SK-N-SH (cell line): ENCODE results near the gene ZNF790. TPM values are rescaled to one million over a fixed set of nuclear protein-coding genes. Genes with fewer than 3 reads are reported as not detected.

Experiments
- CTCF ChIA-PET: fragments of 300-600, 350-600 bp; formaldehyde crosslinking; extraction: SDS; loops from one replicate; lab custom pipeline; 2021; lab: Yijun Ruan, JAX
- POLR2A ChIA-PET: fragments of 350-600 bp; sonication (Branson Sonifier 250); formaldehyde crosslinking; extraction: SDS; loops from one replicate; lab custom pipeline; 2020; ENCODE audit warnings: antibody characterized with exemption, inconsistent platforms; lab: Yijun Ruan, JAX
- DNase-seq: peaks from one replicate; pipeline ENCODE4 v3.0.0; 2012
- H2AFZ ChIP-seq: fragments of 200-600 bp; sonication (generic); 2 replicates; pipeline ENCODE4 v1.8.1; 2016; ENCODE audit warnings: antibody characterized with exemption, mild to moderate bottlenecking, low read depth
- H3F3A ChIP-seq: fragments of 200-600 bp; sonication (generic); replicated peaks from 2 replicates; pipeline ENCODE3; 2016; ENCODE audit warnings: antibody characterized with exemption, mild to moderate bottlenecking; ENCODE audit not compliant: insufficient read depth
- H3K27ac ChIP-seq, 2 experiments: fragments of 200-500 bp in 1 of 2; fragments of 200-600 bp in 1 of 2; sonication (Bioruptor generic) in 1 of 2; sonication (generic), shearing (Covaris generic) in 1 of 2; 2 replicates each; pipeline versions ENCODE4 v1.5.1 to v1.6.1; 2014 to 2016; ENCODE audit warnings: low read depth in 2 of 2, inconsistent platforms in 1 of 2, low read length in 1 of 2, mild to moderate bottlenecking in 1 of 2, mixed read lengths in 1 of 2
- H3K27me3 ChIP-seq: fragments of 200-600 bp; sonication (generic), shearing (Covaris generic); 2 replicates; pipeline ENCODE4 v1.6.1; 2016; ENCODE audit warnings: mixed run types; ENCODE audit not compliant: insufficient read depth
- H3K36me3 ChIP-seq, 2 experiments: fragments of 200-500 bp in 1 of 2; fragments of 200-600 bp in 1 of 2; sonication (Bioruptor generic) in 1 of 2; sonication (generic) in 1 of 2; replicated peaks in 1 of 2; 2 replicates each; pipeline versions ENCODE3 to v1.5.1; 2014 to 2016; ENCODE audit warnings: low read length in 1 of 2, mild to moderate bottlenecking in 1 of 2; ENCODE audit not compliant: insufficient read depth in 2 of 2, control insufficient read depth in 1 of 2
- H3K4me1 ChIP-seq, 2 experiments: fragments of 200-500 bp in 1 of 2; fragments of 200-600 bp in 1 of 2; sonication (Bioruptor generic) in 1 of 2; sonication (generic), shearing (Covaris generic) in 1 of 2; 2 replicates each; pipeline versions ENCODE4 v1.5.1 to v1.6.1; 2014 to 2016; ENCODE audit warnings: low read depth in 1 of 2, low read length in 1 of 2, mixed run types in 1 of 2; ENCODE audit not compliant: insufficient read depth in 2 of 2, control insufficient read depth in 1 of 2
- H3K4me2 ChIP-seq: fragments of 200-600 bp; sonication (generic), shearing (Covaris generic); 2 replicates; pipeline ENCODE4 v1.6.1; 2017; ENCODE audit warnings: mixed run types
- H3K4me3 ChIP-seq, 2 experiments: fragments of 200-500 bp in 1 of 2; fragments of 200-600 bp in 1 of 2; sonication (Bioruptor generic) in 1 of 2; sonication (generic), shearing (Covaris generic) in 1 of 2; 2 replicates each; pipeline versions ENCODE4 v1.5.1 to v1.8.1; 2014 to 2016; ENCODE audit warnings: low read depth in 2 of 2, inconsistent platforms in 1 of 2, low read length in 1 of 2, mild to moderate bottlenecking in 1 of 2, mixed read lengths in 1 of 2, moderate library complexity in 1 of 2
- H3K79me2 ChIP-seq: fragments of 200-600 bp; sonication (generic); 2 replicates; pipeline ENCODE4 v1.8.1; 2017; ENCODE audit warnings: mild to moderate bottlenecking; ENCODE audit not compliant: insufficient read depth
- H3K9ac ChIP-seq: fragments of 200-600 bp; sonication (generic); 2 replicates; pipeline ENCODE4 v1.6.1; 2017; ENCODE audit warnings: mixed run types
- H3K9me2 ChIP-seq: fragments of 200-600 bp; sonication (generic); 2 replicates; pipeline ENCODE4 v1.6.1; 2017; ENCODE audit warnings: mixed run types
- H3K9me3 ChIP-seq: fragments of 200-600 bp; sonication (generic); 2 replicates; pipeline ENCODE4 v1.6.1; 2017; ENCODE audit warnings: mixed run types, mild to moderate bottlenecking, moderate library complexity
- H4K20me1 ChIP-seq: fragments of 200-600 bp; sonication (generic); 2 replicates; pipeline ENCODE4 v1.6.1; 2017; ENCODE audit warnings: mild to moderate bottlenecking, mixed run types; ENCODE audit not compliant: insufficient read depth
- CHD2 ChIP-seq: fragments of 150-350 bp; IDR thresholded peaks from 2 replicates; pipeline ENCODE4 v1.6.1; 2018; ENCODE audit warnings: low read length; ENCODE audit not compliant: partially characterized antibody
- ELF1 ChIP-seq: IDR thresholded peaks from 2 replicates; pipeline ENCODE4 v1.4.0; 2012
- FOSL2 ChIP-seq: IDR thresholded peaks from 2 replicates; pipeline ENCODE4 v1.4.0; 2012; ENCODE audit warnings: low read depth, mild to moderate bottlenecking, moderate library complexity, borderline replicate concordance
- GABPA ChIP-seq: IDR thresholded peaks from 2 replicates; pipeline ENCODE4 v1.4.0; 2012; ENCODE audit warnings: low read depth, mild to moderate bottlenecking
- MAX ChIP-seq: IDR thresholded peaks from 2 replicates; pipeline ENCODE4 v1.4.0; 2012; ENCODE audit warnings: low read depth
- MXI1 ChIP-seq: IDR thresholded peaks from 2 replicates; pipeline ENCODE4 v1.6.1; 2012; ENCODE audit warnings: mild to moderate bottlenecking, low read depth, low read length, improper control_type of control experiment
- PBX3 ChIP-seq: IDR thresholded peaks from 2 replicates; pipeline ENCODE4; 2012
- POLR2AphosphoS5 ChIP-seq: IDR thresholded peaks from 2 replicates; pipeline ENCODE4 v1.6.1; 2012; ENCODE audit warnings: low read depth, low read length
- RAD21 ChIP-seq: IDR thresholded peaks from 2 replicates; pipeline ENCODE4 v1.6.1; 2012; ENCODE audit warnings: mild to moderate bottlenecking, low read length
- RXRA ChIP-seq: IDR thresholded peaks from 2 replicates; pipeline ENCODE4 v1.4.0; 2012; ENCODE audit warnings: low read depth, mild to moderate bottlenecking, borderline replicate concordance
- TAF1 ChIP-seq: IDR thresholded peaks from 2 replicates; pipeline ENCODE4 v1.6.1; 2012; ENCODE audit warnings: low read depth, mild to moderate bottlenecking, low read length, moderate library complexity, borderline replicate concordance
- TCF12 ChIP-seq: IDR thresholded peaks from 2 replicates; pipeline ENCODE4 v1.4.0; 2012
- YY1 ChIP-seq: IDR thresholded peaks from 2 replicates; pipeline ENCODE4 v1.4.0; 2012; ENCODE audit warnings: low read depth, mild to moderate bottlenecking
- ZBTB33 ChIP-seq: IDR thresholded peaks from 2 replicates; pipeline ENCODE4 v1.4.0; 2012; ENCODE audit warnings: low read depth, borderline replicate concordance
- WGBS: methylation state at CpG from one replicate; pipeline ENCODE4 v1.1.6; 2017; ENCODE audit warnings: low lambda C conversion rate; 5-methylcytosine and 5-hydroxymethylcytosine counted together
- polyA plus RNA-seq, 3 experiments: library from polyadenylated mRNA; depleted of rRNA; stranded (reverse); fragments of >200 nt; gene quantifications; 2 replicates each; pipeline ENCODE4 v1.2.3, GENCODE V29; 2012

Gene ZNF790
- polyA plus RNA-seq, 1 of the 3 experiments (the other 2 are of a cell fraction) = 2.2 TPM

- CTCF ChIA-PET = interaction anchor here (1.8 kb wide), 2 partner anchors 12 to 123 kb away, joined by 4 to 5 read pairs; partner anchors contain the start of gene ZNF790
- peaks cover 23% of the 10 kb centered on the region for H3K79me2 ChIP-seq
- H3K4me1 ChIP-seq = peaks cover 0 to 5% of the 10 kb centered on the region in 2 experiments; a peak in 1 of 4 replicates
- TF ChIP-seq RXRA = no peak
- TF ChIP-seq MXI1 = peak; percentile 58; the same call in 1 of the 2 replicates
- no peak for TF ChIP-seq RAD21
- no peak for TF ChIP-seq POLR2AphosphoS5
- peak; percentile 85; the same call in 1 of the 2 replicates for TF ChIP-seq ZBTB33
- TF ChIP-seq FOSL2 = no peak
- TF ChIP-seq GABPA = peak; percentile 50
- no peak for TF ChIP-seq TCF12
- TF ChIP-seq MAX = peak; percentile 53
- peak; percentile 89 for TF ChIP-seq CHD2
- peak; percentile 18; the same call in 1 of the 2 replicates for TF ChIP-seq TAF1
- peak; percentile 61; the same call in 1 of the 2 replicates for TF ChIP-seq ELF1
- TF ChIP-seq PBX3 = no peak
- peak; percentile 83 for TF ChIP-seq YY1
- peak overlapping the region; percentile 62 to 72 for H3K27ac ChIP-seq
- H3K27me3 ChIP-seq = no peaks in the 10 kb centered on the region
- no peaks in the 10 kb centered on the region for H4K20me1 ChIP-seq
- H2AFZ ChIP-seq = peak overlapping the region; percentile 97
- POLR2A ChIA-PET = interaction anchor here (0.8 to 3.5 kb wide), 9 partner anchors 9 to 360 kb away, joined by 3 to 67 read pairs (median 4); partner anchors contain the start of genes ZNF382, ZNF529, ZNF566 and ZNF568
- H3K9me2 ChIP-seq = no peaks in the 10 kb centered on the region
- WGBS = 6% methylated on average over 36 of the region's 36 CpGs
- peaks cover 5 to 28% of the 10 kb centered on the region in 2 experiments for H3K36me3 ChIP-seq
- peak overlapping the region; percentile 80 to 92 for H3K4me3 ChIP-seq
- DNase-seq = peak; percentile 87
- peak overlapping the region; percentile 78 for H3K9ac ChIP-seq
- H3K4me2 ChIP-seq = peak overlapping the region; percentile 90
- H3F3A ChIP-seq = peaks cover 7% of the 10 kb centered on the region
- no peaks in the 10 kb centered on the region; the same call in 1 of the 2 replicates for H3K9me3 ChIP-seq
Measured at GRCh38 chr19:36849701-36850558, 11.7 kb upstream of the ZNF790 start.
